Activated CD4-positive, alpha-beta T cell treated with anti-CD3 and anti-CD28 coated beads, Interleukin-10, Interleukin-2, amounts not matched to agents 100 ng/mL and 50 ng/mL, durations not matched to agents 16 hours and 8 hours (primary cell): Measurements from ENCODE around the gene UNG.

Experiments
- DNase-seq: peaks from one replicate; pipeline ENCODE4 v3.0.0-alpha.2; 2020

Gene UNG

DNA sequence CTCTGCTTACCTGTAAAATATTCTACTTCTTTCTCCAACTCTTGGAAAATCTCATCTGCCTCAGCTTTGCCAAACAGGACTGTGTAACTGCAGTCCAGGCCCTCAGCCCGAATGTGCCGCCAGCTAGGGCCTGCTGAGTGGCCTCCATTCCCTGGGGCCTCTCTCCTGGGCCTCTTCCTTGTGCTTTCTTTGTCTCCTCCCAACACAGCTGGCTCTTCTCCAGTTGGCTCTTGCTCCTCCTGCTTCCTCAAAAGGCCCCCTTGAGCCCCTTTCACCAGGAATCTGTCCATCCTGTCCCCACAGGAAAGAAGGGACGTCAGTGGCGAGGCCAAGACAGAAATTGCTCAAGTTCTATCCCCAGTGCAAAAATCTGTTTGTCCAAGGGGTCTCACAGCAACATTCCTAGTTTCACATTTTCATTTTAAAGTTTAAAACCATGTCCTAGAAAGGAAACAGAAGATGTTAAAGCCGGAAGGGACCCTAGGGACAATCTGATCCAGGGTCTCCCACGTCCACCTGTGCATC is 4.8 kb upstream of the UNG start:
- no peak for DNase-seq

DNA sequence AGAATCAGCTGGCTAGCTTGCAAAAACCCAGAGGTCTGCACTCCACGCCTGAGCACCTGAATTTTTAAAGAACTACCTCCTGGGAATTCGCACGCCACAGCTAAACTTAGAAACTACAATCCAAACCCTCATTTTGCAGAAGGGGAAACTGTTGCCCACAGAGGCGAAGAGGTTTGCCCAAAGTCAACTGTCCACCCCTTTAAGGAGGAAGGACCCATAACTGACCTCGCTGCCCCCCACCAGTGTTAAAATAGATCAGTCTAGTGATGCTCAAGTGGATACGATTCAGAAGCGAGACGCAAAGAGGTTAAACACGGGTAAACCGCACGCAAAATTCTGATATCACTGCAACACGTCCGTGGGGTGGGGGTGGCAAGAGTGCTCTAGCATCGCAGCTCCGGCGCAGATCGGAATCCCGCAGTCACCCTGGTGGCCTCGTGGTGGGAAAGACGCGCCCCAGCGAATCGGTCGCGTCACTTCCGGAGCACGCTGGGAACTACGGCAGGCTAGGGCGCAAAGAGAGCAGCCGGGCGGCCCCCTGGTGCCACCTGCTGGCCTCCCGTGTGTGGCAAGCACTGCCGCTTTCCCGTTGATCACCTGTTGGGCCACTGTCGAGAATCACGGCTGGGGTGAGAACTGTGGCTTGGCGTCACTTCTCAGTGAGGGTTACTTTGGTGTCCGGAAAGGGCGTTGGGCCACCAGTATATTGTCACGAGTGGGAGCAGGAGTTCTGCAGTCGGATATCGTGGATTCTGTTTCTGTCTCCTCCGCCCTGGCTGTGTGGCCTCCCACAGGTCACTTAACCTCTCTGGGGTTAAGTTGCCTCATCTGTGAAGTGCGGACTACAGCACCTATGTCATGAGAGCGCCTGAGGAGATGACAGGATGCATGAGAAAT is 4.1 kb upstream of the UNG start, which contains the start of gene ALKBH2:
TSS of gene ALKBH2 (minus strand) at position 451 of the 897 bp plus-strand sequence. CDS start 686 bp downstream, outside the sequence.
- peak; percentile 96 for DNase-seq

DNA sequence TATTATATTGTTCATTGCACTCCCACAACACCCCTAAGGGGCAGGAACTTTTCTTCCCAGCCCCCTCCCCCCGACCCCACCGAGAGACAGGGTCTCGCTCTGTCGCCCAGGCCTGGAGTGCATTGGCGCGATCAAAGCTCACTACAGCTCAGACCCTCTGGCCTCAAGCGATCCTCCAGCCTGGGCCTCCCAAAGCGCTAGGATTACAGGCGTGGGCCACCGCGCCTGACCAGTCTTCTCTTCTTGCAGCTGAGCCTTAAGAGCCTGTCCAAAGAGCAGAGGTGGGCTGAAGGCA is 310 bp upstream of the UNG start:
- DNase-seq, result no peak

- no peak for DNase-seq
Observed at GRCh38 chr12:109098183-109098604, 797 bp downstream of the UNG start.

GRCh38 chr12:109098651-109099050 is 1.3 kb downstream of the UNG start:
- DNase-seq, result no peak

- peak; percentile 14 for DNase-seq
Observed at GRCh38 chr12:109099431-109100020, 2.1 kb downstream of the UNG start.

DNA sequence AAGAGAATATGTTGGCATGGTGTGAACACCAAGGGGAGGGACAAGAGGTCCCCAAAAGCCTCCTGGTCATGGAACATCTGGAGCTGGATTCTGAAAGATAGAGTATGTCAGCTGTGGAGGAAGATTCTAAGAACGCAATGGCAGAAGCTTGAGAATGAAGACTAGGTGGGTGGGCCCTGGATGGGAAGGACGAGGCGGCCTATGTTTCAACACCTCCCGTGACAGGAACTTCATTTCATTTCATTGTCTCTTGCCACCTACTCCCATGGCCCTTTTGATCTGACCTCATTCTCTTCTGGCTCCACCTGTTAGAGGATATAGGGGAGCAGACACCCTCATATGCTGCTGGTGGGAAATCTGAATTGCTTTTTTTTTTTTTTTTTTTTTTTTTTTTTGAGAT is 3.3 kb downstream of the UNG start:
- no peak for DNase-seq

DNA sequence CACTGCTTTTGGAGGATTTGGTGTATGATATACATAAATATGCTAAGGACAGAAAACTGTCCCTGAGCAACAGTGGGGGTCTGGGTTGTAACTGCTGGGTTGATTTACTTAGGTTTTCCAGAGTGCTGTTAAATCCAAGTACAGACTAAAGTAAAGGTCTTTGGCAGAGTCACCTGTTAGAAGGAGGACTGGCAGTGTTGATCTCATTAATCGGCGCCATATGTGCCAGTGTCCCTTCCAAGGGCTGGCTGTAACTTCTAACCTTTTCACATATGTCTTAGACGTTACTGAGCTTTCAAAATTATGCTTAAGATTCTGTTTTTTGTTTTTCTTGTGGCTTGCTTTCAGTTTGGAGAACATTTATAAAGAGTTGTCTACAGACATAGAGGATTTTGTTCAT is 5.1 kb downstream of the UNG start:
- no peak for DNase-seq

DNA sequence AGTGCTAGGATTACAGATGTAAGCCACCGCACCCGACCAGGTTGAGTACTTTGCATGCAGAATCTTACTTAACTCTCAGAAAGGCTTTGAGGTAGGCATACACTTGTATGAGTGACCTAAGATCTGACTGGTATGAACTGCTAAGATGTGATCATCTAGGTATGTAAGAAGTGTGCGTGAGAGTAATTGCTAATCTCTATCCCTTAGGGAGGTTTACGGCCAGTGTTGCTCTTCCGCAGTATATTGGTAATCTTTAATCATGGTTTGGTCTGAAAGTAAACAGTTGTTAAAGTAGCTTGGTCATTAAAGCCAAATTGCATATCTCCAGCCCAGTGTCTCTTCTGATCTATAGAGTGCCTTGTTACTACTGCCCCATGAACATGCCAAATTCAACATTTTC is 7.8 kb downstream of the UNG start:
- no peak for DNase-seq

DNA sequence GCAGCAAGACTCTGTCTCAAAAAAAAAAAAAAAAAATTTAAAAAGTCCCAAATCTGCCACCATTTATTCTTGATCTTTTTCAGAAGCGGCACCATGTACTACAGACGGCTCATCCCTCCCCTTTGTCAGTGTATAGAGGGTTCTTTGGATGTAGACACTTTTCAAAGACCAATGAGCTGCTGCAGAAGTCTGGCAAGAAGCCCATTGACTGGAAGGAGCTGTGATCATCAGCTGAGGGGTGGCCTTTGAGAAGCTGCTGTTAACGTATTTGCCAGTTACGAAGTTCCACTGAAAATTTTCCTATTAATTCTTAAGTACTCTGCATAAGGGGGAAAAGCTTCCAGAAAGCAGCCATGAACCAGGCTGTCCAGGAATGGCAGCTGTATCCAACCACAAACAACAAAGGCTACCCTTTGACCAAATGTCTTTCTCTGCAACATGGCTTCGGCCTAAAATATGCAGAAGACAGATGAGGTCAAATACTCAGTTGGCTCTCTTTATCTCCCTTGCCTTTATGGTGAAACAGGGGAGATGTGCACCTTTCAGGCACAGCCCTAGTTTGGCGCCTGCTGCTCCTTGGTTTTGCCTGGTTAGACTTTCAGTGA is 12.5 kb downstream of the UNG start:
- no peak for DNase-seq

DNA sequence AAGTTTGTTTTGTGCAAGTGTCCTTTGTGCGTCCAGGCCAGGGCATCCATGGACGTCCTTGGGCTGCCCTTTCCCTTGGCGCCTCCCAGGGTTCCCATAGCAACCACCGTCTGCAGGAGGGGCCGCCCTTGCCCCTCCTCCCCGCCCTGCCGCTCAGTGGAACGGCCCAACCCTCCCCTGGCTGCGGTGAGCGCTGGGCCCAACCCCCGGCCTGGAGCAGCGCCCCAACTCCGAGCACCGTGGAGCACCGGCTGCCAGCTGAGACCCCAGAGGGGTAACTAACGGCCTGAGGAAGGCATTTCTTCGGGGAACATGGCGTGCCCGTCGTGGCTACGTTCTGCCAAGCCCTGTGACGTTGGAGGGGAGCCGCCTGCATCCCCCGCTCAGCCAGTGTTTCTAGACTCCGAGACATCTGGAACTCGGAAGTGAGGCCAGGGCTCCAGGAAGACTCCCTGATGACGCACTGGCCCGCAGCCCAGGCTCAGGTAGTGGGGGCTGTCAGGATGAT is 13.6 kb downstream of the UNG start:
- DNase-seq, result peak; percentile 67

DNA sequence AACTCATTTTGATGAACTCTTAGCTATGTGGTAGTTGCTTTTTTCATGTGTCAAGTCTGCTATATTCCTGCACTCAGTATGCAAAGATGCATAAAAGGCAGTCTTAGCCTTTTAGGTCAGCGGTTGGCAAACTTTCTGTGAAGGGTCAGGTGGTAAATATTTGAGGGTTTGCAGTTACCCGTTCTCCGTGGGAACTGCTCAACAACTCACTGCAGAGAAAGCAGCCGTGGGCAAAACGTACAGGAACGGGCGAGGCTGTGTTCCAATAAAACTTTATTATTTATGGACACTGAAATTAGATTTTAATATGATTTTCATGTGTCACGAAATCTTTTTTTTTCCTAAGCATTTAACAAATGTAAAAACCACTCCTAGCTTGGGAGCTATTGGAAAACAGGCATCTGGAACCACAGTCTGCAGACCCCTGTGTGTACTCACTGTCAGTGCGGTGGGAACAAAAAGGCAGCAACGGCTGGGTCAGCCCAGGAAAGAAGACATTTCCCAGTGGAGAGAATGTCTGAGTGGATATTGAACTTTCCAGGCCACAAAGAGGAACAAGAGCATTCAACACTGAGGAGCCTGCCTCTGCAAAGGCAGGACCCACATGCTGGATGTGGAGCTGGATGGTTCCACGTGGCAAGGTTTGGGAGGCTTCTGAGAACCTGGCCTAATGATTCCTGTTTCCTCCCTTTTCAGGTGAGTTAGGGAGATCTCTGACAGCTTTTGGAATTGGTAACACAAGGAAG is 15.5 kb downstream of the UNG start:
- DNase-seq, result no peak

- DNase-seq, result no peak
Observed at GRCh38 chr12:109113661-109114321, 16.4 kb downstream of the UNG start.

GRCh38 chr12:109114644-109115043 is 17.2 kb downstream of the UNG start:
- no peak for DNase-seq

DNA sequence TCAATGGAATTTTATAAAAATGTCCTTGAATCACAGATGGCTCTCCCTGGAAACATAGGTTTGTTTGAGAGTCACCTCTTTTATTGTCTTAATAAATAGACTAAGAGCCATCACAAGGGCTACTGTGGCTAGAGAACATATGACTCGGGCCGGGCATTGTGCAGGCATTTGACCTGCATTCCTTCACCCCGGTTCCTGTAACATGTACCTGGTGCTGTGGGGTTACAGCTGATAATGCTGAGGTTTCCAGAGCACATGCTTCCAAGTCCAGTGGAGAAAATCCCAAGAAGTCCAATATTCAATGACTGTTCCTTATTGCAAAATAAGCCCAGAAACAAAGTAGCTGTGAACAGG is 18.0 kb downstream of the UNG start:
- DNase-seq, result no peak

GRCh38 chr12:109115758-109116610 is 18.6 kb downstream of the UNG start, which contains the start of gene ACACB:
Gene ACACB (plus strand): TSS chr12:109116587. CDS start chr12:109139406, 22,819 bp downstream.
- DNase-seq, result no peak

DNA sequence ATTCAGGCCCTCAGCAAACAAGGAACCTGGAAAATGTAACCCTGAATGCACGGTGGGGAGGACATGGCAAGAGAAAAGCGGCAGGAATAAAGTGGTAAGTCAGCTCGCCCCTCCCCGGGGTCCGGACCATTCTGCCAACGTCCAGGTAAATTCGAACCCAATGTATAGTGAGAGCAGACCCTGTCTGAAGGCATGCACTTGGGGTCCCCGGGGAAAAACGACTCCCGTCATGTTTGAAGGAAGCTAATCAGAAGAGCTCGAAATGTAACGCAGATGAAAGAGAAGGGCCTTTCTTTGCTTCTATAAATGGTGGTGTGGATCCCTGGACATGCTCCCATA is 19.2 kb downstream of the UNG start:
- DNase-seq, result no peak

- DNase-seq, result no peak
Observed at GRCh38 chr12:109120095-109120494, 22.7 kb downstream of the UNG start.

DNA sequence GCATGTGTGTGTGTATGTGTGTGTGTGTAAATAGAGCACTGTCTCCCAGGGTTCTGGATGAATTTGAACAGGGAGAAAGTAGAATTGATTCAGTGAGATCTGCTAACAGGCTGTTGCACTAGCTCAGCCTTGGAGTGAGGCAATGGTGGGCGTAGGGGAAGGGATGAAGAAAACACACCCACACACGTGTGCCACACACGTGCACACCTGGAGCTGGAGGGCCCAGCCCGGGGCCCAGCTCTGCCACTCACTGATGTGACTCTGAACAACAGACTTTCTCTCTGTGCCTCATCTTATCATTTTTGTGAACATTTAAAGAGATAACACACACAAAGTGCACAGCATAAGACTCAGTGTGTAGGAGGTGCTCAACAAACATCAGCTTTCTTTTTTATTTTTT is 23.2 kb downstream of the UNG start:
- no peak for DNase-seq

DNA sequence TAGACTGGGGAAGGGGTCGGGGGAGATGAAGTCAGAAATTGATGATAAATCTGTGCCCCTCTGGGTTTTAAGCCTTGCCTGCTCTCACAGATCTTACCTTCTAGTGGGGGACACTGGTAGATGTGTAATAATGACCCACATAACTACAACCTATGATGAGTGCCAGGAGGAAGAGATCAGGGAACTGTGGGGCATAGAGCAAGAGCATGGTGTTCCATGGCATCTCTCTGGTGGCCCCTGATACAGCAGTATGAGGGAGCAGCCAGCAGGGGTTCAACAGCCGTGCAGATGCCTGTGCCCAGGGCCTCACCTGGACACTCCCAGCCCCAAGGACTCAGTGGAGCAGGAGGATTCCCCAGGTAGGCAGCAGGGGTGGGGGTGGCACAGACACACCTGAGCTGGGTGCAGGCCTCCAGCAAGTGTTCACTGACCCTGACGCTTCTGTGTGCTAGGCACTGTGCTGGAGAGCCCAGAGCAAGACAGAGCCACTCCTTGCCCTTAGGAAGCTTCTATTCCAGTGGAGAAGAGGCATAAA is 24.0 kb downstream of the UNG start:
- DNase-seq, result no peak
